ENCODE results near the gene OGT.
"Not testable (repeated sequence)": the region's sequence is repeated elsewhere in the genome, so short reads cannot be mapped to it uniquely, and the experiment has no call there.

Gene OGT

GRCh38 chrX:71565474-71566041 lies 32.7 kb downstream of the OGT start:
- Histone ChIP-seq H3K36me3 (ENCODE audit: control insufficient read depth in 2 of 2, insufficient read depth in 1 of 2, low read length in 2 of 2) (peaks cover 50 to 85% of the 10 kb centered on the region in 2 experiments), H3K4me1 (ENCODE audit: control insufficient read depth, insufficient read depth, low read length) (no peaks in the 10 kb centered on the region), H3K4me3 (ENCODE audit: low read depth, low read length) (no peak overlapping the region), H3K27ac (ENCODE audit: extremely low read depth, low read depth, low read length) (no peak overlapping the region), H3K9me3 (ENCODE audit: control insufficient read depth, insufficient read depth, low read depth, low read length) (no peaks in the 10 kb centered on the region; the same call in 1 of the 2 replicates)
- no peak for TF ChIP-seq PATZ1 (tag by site-specific recombination; IDR thresholded peaks at IDR 0.05)
- no peak for TF ChIP-seq SP2 (tag by site-specific recombination; IDR thresholded peaks at IDR 0.05)
- TF ChIP-seq ZBTB6 (tag by site-specific recombination; IDR thresholded peaks at IDR 0.05): no peak
- TF ChIP-seq ZNF626 (tag by site-specific recombination; IDR thresholded peaks at IDR 0.05): no peak
- TF ChIP-seq PRDM4 (tag by site-specific recombination; IDR thresholded peaks at IDR 0.05): no peak
- TF ChIP-seq ZNF624 (tag by site-specific recombination; IDR thresholded peaks at IDR 0.05): no peak
- no peak for TF ChIP-seq ZBTB21 (tag by site-specific recombination; IDR thresholded peaks at IDR 0.05)
- no peak for TF ChIP-seq PRDM1 (tag by site-specific recombination; IDR thresholded peaks at IDR 0.05)
- CTCF ChIA-PET: interaction anchor here (0.6 kb wide), 1 partner anchor 10 kb away, joined by 3 read pairs; no protein-coding TSS in a partner anchor
- POLR2A ChIA-PET: no interaction called here

DNA sequence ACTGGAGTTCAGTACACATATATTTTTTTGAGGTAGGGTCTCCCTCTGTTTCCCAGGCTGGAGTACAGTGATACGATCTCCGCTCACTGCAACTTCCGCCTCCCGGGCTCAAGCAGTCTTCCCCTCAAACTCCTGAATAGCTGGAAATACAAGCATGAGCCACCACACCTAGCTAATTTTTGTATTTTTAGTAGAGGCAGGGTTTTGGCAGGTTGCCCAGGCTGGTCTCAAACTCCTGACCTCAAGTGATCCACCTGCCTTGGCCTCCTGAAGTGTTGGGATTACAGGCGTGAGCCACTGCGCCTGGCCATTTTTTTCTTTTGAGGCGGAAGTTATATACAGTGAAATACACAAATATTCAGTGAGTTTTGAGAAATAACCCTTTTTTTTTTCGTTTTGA lies 38.5 kb downstream of the OGT start:
- CTCF ChIA-PET: interaction anchor here (0.7 kb wide), 1 partner anchor 573 kb away, joined by 6 read pairs; no protein-coding TSS in a partner anchor
- H3K27ac ChIP-seq (ENCODE audit: extremely low read depth, low read depth, low read length); H3K4me3 ChIP-seq (ENCODE audit: low read depth, low read length); POLR2A ChIA-PET; H3K4me1 ChIP-seq (ENCODE audit: control insufficient read depth, insufficient read depth, low read length); H3K9me3 ChIP-seq (ENCODE audit: control insufficient read depth, insufficient read depth, low read depth, low read length): not testable (repeated sequence)
- peaks cover 52 to 80% of the 10 kb centered on the region in 2 experiments for H3K36me3 ChIP-seq (ENCODE audit: control insufficient read depth in 2 of 2, insufficient read depth in 1 of 2, low read length in 2 of 2)

- peaks cover 40 to 64% of the 10 kb centered on the region in 2 experiments for H3K36me3 ChIP-seq (ENCODE audit: control insufficient read depth in 2 of 2, insufficient read depth in 1 of 2, low read length in 2 of 2)
- POLR2A ChIA-PET: no interaction called here
- CTCF ChIA-PET: no interaction called here
- H3K4me1 ChIP-seq (ENCODE audit: control insufficient read depth, insufficient read depth, low read length): no peaks in the 10 kb centered on the region
- no peaks in the 10 kb centered on the region for H3K9me3 ChIP-seq (ENCODE audit: control insufficient read depth, insufficient read depth, low read depth, low read length)
- no peak overlapping the region for H3K4me3 ChIP-seq (ENCODE audit: low read depth, low read length)
- TF ChIP-seq ZNF658 (tag by site-specific recombination; IDR thresholded peaks at IDR 0.05) (no peak), ZNF146 (tag by site-specific recombination; IDR thresholded peaks at IDR 0.05) (peak; percentile 21; the same call in 1 of the 2 replicates), ZNF324 (tag by site-specific recombination; IDR thresholded peaks at IDR 0.05) (no peak), ZNF416 (tag by site-specific recombination; IDR thresholded peaks at IDR 0.05) (no peak), ZBTB6 (tag by site-specific recombination; IDR thresholded peaks at IDR 0.05) (0 out of 2 replicates have a peak, but pooled peaks have one; percentile 16)
- H3K27ac ChIP-seq (ENCODE audit: extremely low read depth, low read depth, low read length): no peak overlapping the region
Measured at GRCh38 chrX:71573590-71573989, 40.7 kb downstream of the OGT start.

Data from HEK293 (cell line).